GM12864 (cell line): ENCODE results near the gene PRKG1.

ENCODE experiments used
- DNase-seq: peaks from one replicate; pipeline ENCODE4 v3.0.0-alpha.2; 2011; ENCODE audit warnings: low read depth
- H3K4me3 ChIP-seq: 2 replicates; pipeline ENCODE4 v1.5.1; 2011; ENCODE audit warnings: mild to moderate bottlenecking, low read depth, low read length, control low read depth
- TF ChIP-seq, protein P1 (sequence below): IDR thresholded peaks from 2 replicates; pipeline ENCODE4 v1.5.1; 2011; ENCODE audit warnings: low read depth, mild to moderate bottlenecking, moderate library complexity, low read length, control low read depth, inconsistent platforms; ENCODE audit errors: missing control alignments

PRKG1 gene

DNA sequence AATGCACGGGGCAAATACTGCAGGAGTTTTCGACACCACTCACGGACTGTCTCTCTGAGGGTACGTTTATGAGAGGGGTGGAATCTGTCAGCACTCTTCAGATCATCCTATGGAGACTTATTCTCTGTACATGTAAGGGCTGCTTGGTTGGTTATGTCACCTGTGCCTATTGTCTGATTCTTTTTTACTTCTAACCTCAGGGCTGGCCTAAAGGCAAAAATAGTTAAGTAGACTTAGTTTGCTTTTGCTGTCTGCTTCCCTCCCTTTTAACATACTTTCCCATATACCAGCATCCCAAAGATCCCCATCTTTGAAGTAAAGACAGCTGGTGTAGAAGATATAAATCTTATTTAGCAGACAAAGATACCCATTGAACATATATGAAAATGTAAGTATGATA, 105.9 kb downstream of the PRKG1 start:
- TF ChIP-seq, protein P1, sequence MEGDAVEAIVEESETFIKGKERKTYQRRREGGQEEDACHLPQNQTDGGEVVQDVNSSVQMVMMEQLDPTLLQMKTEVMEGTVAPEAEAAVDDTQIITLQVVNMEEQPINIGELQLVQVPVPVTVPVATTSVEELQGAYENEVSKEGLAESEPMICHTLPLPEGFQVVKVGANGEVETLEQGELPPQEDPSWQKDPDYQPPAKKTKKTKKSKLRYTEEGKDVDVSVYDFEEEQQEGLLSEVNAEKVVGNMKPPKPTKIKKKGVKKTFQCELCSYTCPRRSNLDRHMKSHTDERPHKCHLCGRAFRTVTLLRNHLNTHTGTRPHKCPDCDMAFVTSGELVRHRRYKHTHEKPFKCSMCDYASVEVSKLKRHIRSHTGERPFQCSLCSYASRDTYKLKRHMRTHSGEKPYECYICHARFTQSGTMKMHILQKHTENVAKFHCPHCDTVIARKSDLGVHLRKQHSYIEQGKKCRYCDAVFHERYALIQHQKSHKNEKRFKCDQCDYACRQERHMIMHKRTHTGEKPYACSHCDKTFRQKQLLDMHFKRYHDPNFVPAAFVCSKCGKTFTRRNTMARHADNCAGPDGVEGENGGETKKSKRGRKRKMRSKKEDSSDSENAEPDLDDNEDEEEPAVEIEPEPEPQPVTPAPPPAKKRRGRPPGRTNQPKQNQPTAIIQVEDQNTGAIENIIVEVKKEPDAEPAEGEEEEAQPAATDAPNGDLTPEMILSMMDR, result no peak
- DNase-seq, result no peak

DNA sequence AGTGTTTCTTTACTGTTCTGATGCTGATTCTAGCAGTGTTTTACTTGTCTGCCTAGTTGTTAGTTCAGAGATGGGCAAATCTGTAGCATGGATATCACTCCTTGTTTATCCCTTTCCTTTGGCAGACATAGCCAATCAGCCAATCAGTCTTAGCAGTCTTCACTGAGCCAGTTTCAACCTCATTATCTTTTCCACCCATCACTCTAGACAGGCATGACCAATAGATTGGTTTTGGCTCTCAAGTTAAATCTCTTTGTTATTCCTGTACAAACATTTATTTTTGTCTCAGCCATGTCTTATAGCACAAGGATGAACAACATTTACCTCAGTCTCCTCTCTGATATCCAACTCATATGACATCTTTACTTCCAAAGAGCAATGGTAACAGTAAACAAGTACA, 109.5 kb downstream of the PRKG1 start:
- no peak for DNase-seq
- TF ChIP-seq, protein P1, result no peak
- no peak overlapping the region for H3K4me3 ChIP-seq

More for the DNA sequence above, 105.9 kb downstream of the PRKG1 start:
- H3K4me3 ChIP-seq, result no peak overlapping the region

DNA sequence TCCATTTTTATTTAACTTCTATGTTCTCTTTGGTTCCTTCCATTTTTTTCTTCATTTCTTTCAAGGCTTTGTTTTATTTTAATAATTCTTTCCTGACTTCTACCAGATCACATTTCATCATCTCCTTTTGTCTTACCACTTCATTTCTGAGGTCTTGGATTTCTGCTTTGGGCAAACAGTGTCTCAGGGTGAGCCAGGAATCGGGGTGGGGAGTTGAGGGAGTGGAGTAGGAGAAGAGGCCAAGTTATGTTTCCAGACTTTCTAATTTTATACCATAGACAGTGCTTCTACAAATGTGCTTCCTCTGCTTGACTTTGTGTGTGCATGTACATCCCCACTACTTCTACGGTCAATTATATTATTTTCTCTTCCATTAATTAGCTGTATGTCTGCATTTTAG, 112.1 kb downstream of the PRKG1 start:
- TF ChIP-seq, protein P1, result no peak
- no peak overlapping the region for H3K4me3 ChIP-seq
- DNase-seq, result no peak

DNA sequence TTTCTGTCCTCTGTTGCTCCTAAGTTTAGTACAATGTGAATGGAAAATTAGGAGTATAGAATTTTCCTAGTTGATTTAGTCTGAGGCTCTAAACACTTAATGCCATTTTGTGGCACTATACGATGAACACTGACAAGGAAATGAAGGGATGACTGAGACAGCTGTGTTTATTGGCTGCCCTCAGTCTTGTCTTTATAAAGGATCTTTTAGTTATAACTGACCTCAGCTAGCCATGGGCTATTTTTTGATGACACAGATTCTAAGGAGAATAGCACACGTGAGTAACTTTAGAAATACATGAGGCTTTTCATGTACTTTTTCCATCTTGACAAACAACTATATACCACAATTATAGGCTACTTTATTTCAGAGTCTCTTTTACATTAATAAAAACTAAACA, 113.7 kb downstream of the PRKG1 start:
- DNase-seq, result no peak
- no peak overlapping the region for H3K4me3 ChIP-seq
- TF ChIP-seq, protein P1, result no peak

DNA sequence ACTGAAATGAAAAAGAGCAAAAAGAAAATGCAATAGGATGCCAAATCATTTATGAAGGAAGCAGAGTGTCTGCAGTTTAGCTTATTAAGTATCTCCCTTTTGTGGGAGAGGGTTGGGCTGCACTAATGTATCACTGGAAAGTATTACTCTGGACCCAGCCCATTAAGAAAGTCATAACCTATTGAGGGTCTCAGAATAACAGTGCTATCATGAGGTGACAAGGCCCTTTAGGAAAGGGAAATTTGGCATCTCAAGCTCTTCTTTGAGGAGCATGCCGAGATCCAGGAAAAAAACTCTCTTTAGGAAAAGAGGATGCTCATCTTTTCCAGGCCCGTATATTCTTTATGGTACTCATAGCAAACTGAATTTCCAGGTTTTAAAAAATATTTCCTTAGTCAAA, 114.6 kb downstream of the PRKG1 start:
- no peak for DNase-seq
- TF ChIP-seq, protein P1, result no peak
- no peak overlapping the region for H3K4me3 ChIP-seq

DNA sequence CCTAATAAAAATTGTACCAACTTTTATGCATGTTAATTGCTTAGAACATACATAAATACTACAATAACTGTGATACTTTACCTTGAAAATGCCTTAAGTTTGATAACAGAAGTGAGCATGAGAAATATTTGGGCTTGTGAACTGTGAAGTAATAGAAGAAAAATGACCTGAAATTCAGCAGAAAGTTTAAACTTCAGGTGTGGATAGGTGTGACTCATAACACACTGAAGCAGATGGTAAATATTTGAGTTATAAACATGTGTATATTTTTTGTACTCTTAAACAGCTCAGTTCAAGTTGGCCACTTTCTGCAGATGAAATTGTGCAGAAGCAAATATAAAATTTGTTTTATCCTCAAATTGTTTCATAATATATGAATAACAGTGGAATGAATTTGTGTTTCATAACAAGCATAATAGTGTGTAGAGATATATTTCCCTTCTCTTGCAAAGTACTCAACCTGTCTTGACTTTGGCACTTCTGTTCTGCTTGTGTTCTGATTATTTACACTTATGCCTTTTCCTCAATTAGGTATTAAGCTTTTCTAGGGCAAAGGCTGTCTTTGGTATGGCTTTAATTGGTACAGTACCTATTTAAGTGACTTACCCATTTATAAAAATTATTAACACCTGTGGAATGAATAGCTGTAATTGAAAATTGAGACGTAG, 122.4 kb downstream of the PRKG1 start:
- TF ChIP-seq, protein P1, result no peak
- no peak for DNase-seq
- no peak overlapping the region for H3K4me3 ChIP-seq

DNA sequence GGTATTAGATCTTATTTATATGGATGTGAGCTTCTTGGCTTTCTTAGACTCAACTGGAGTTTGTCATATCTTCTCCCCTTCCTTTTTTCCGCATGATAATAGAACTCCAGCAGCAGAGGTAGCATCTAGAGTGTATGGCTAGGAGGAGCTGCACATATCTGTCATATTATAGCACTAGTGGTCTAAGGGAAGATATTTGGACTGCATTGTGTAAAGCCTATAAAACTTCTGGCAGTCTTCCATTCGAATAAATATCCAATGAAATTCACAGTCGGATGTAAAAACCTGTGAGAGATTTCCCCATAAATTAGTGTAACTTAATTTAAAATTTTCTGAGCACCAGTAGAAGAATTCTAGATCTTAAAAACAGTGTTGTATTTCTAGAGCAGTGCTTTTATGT, 123.9 kb downstream of the PRKG1 start:
- DNase-seq, result no peak
- H3K4me3 ChIP-seq, result no peak overlapping the region
- TF ChIP-seq, protein P1, result no peak
